Hindlimb muscle (tissue), 1 donor: ENCODE data around the gene OR4C3. TPM values are rescaled to one million over a fixed set of nuclear protein-coding genes. Genes with fewer than 3 reads are reported as not detected.
"Not testable (repeated sequence)": the region's sequence is repeated elsewhere in the genome, so short reads cannot be mapped to it uniquely, and the experiment has no call there.

Experiments
- DNase-seq: peaks from one replicate; pipeline ENCODE4 v3.0.0-alpha.2; 2013
- polyA plus RNA-seq: library from polyadenylated mRNA; unstranded; fragments of 120-200 nt; gene quantifications from one replicate; pipeline ENCODE4 v1.2.1, GENCODE V29; 2013; ENCODE audit not compliant: insufficient read length

OR4C3 gene
- polyA plus RNA-seq = not detected

- not testable (repeated sequence) for DNase-seq
Measured at GRCh38 chr11:48324620-48325019, at the start of gene OR4C3. OR4C3 (plus strand) TSS chr11:48324920; CDS start chr11:48325022, 102 bp downstream.

DNA sequence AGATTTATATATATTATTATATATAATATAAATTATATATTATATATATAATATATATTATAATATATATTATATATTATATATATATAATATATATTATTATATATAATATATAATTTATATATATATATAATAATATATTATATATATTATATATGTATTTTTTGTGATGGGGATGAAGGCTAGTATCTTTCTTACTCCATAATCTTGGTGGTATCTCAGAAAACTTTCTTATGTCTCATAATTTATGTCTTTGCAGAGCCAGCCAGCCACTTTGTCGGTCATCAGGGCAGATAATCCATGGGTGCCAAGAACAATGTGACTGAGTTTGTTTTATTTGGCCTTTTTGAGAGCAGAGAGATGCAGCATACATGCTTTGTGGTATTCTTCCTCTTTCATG, 18.8 kb upstream of the OR4C3 start, which contains the start of gene OR4S1:
TSS of gene OR4S1 (plus strand) at position 301 of the 400 bp plus-strand sequence. CDS start at position 301, 0 bp downstream.
- no peak for DNase-seq

GRCh38 chr11:48307760-48308386, 16.8 kb upstream of the OR4C3 start:
- no peak for DNase-seq

DNA sequence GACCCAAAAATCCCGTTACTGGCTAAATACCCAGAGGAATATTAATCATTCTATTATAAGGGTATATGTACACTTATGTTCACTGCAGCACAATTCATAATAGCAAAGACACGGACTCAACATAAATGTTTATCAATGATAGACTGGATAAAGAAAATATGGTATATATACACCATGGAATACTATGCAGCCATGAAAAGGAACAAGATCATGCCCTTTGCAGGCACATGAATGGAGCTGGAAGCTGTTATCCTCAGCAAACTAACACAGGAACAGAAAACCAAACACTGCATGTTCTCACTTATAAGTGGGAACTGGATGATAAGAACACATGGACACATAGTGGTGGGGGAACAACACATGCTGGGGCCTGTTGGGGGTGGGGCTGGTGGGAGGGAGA, 11.1 kb upstream of the OR4C3 start:
- DNase-seq = not testable (repeated sequence)

DNA sequence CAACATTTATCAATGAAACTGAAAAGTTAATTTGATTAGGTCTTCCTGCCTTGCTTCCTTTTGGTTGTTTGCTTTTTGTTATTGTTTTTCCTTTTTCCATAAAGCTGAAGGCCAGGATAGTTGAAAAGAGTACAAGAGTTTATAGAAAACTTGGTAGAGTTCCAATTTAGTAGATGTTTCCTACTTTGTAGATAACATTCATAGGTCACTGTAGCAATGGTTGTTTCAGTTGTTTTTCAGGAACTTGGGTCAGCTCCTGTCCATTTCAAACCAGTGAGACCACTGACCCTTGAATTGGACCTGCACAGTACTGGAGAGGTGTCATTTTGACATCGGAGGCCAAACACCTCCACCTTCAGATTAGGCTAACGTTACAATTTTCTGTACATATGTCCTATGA, 4.9 kb upstream of the OR4C3 start:
- not testable (repeated sequence) for DNase-seq

DNA sequence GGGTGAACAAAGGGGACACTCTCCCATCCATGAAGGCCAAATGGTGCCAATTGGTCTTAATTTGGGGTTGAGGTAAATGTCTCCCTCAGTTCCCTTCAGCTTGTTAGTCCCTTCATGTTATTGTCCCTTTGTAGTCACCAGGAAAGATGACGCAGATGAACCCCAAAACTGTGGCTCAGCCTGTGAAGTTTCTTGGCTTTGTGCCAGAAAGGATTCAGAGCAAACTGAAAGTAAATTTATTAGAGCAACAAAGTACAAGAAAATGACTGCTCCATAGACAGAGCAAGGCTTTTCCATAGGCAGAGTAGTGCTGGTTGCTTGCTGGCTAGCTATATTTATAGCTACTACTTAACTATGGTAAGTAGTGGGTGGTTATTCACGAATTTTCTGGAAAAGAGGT, 16.7 kb downstream of the OR4C3 start:
- DNase-seq = no peak

DNA sequence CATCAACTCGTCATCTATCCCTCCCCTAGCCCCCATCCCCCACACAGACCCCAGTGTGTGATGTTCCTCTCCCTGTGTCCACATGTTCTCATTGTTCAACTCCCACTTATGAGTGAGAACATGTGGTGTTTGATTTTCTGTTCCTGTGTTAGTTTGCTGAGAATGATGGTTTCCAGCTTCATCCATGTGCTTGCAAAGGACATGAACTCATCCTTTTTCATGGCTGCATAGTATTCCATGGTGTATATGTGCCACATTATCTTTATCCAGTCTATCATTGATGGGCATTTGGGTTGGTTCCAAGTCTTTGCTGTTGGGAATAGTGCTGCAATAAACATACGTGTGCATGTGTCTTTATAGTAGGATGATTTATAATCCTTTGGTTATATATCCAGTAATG, 17.8 kb downstream of the OR4C3 start:
- not testable (repeated sequence) for DNase-seq

- DNase-seq = not testable (repeated sequence)
Measured at GRCh38 chr11:48346286-48346685, 21.6 kb downstream of the OR4C3 start.

GRCh38 chr11:48354013-48354412, 29.3 kb downstream of the OR4C3 start:
- DNase-seq = no peak

DNA sequence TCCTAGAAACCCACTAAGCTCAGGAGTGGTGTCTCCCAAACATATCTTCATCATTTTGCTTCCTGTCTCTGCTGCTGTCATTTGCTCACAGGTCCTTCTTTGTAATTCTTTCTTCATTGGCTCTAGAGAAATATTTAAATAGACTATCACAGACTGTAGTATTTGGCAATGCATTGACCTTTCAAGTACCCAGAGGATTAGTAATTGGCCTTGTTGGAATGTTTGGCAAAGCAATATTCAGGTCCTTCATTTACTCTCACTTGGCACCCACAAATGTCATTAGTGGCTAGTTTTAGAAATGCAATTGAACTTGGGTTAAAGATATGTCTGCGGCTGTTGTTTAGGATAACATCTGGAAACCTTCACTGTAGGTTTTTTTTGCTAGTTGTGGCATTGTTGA, 30.0 kb downstream of the OR4C3 start:
- DNase-seq = no peak

- DNase-seq = not testable (repeated sequence)
Measured at GRCh38 chr11:48361289-48361688, 36.6 kb downstream of the OR4C3 start.

DNA sequence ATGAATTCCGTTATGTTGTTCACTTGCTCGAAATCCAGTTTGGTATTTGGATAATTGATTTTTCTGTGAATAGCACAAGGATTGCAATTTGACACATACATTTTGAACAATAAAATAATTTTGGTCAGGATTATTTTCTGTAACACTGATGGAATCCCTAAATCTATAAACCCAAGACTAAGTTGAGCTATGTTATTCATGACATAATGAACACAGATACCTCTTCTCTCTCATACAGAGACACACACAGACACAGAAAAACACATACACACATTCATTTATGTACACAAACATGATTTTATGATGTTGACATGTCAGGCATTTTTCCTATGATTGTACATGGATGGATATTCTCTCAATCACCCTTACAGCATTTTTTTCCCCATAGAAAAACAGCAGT, 41.6 kb downstream of the OR4C3 start, which contains the start of gene OR4C5:
TSS of gene OR4C5 (minus strand) at position 101 of the 400 bp plus-strand sequence. CDS start at position 101, 0 bp downstream.
- DNase-seq = no peak

Other genes with a start within 250 kb of the OR4C3 start
- not detected for gene OR4B1, start 108.1 kb upstream of the OR4C3 start, polyA plus RNA-seq
- not detected for gene OR4X2, start 79.8 kb upstream of the OR4C3 start, polyA plus RNA-seq
- not detected for gene OR4X1, start 61.1 kb upstream of the OR4C3 start, polyA plus RNA-seq
- not detected for gene OR4S1, start 18.7 kb upstream of the OR4C3 start, polyA plus RNA-seq
- gene OR4C5, start 41.5 kb downstream of the OR4C3 start, polyA plus RNA-seq = not detected
- gene OR4A47, start 163.9 kb downstream of the OR4C3 start, polyA plus RNA-seq = not detected